ENCODE results near the gene ZNF322. TPM values are rescaled to one million over a fixed set of nuclear protein-coding genes. Genes with fewer than 3 reads are reported as not detected.
"Not testable (repeated sequence)": the region's sequence is repeated elsewhere in the genome, so short reads cannot be mapped to it uniquely, and the experiment has no call there.

The ZNF322 gene, protein sequence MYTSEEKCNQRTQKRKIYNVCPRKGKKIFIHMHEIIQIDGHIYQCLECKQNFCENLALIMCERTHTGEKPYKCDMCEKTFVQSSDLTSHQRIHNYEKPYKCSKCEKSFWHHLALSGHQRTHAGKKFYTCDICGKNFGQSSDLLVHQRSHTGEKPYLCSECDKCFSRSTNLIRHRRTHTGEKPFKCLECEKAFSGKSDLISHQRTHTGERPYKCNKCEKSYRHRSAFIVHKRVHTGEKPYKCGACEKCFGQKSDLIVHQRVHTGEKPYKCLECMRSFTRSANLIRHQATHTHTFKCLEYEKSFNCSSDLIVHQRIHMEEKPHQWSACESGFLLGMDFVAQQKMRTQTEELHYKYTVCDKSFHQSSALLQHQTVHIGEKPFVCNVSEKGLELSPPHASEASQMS
- 25.1 and 27.1 TPM in 2 replicates for total RNA-seq (2022)
- percentile 80 among the genes with signal in this experiment for Bru-seq, nascent RNA
- percentile 57 among the genes with signal in this experiment for BruChase-seq, experiment 1, labeled RNA remaining after a 6-hour chase
- BruChase-seq, experiment 2, labeled RNA remaining after a 2-hour chase, result percentile 71 among the genes with signal in this experiment
- long read RNA-seq, full-length matches to known transcripts, result 16 of 40 reads
- long read RNA-seq, partial matches to known transcripts, result 1 of 40 reads
- long read RNA-seq, other reads (novel, unspliced or antisense), result 23 of 40 reads

DNA sequence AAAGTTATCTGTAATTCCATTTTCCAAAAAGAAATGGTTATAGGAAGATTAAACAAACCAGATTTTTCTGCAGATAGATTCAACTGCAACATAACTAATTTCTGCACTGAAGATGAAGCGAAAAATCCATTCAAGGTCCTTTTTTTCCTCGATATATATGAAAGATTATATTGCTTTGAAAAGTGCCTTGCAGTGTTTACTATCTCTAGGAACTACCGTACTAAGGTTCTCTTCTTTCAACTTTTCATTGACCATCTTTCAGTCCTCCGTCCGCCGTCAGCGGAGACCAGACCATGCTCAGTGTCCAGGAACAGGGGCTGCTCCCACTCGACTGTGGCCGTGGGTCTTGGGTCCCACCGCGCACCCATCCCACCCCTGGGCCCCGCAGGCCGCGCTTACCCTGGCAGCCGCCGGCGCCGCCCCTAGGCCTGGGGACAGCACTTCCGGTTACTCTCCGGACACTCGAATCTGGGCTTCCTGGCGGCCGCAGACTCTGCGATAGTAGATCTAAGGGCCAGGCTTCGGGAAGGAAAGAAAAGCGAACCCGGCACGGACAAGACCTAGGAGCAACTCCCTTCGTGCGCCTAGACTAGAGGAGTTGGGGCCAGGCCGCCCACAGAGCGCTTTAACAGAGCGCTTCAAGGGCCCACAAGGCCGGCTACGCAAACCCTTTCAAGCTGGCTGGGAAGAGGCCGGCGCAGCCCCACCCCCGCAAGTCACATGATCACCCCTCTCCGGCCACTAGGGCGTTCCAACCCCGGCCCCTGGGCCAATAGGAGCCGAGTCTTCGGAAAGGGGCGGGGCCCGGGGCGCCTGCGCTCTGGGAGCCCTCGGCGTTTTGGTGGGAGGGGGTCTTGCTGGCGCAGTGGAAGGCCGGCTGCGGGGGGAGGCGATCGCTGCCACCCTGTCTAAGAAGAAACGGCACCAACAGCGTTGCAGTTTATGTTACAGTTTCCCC lies at the start of gene ZNF322:
TSS of gene ZNF322 (minus strand) at position 705 of the 958 bp plus-strand sequence. CDS start 21,193 bp downstream, outside the sequence.
- peaks cover 26% of the 10 kb centered on the region for H3K27me3 Mint-ChIP-seq (ENCODE audit: unreplicated experiment)
- H3K36me3 Mint-ChIP-seq (ENCODE audit: insufficient read depth, unreplicated experiment), result peaks cover 31% of the 10 kb centered on the region
- intact Hi-C loops (cut with micrococcal nuclease; ENCODE audit: unreplicated experiment), result no loop called here
- BruUV-seq (replicated peaks), result no TSS peak
- H3K4me3 Mint-ChIP-seq (ENCODE audit: low read depth, unreplicated experiment), result peak within 1 kb of the TSS; percentile 78
- peaks cover 9% of the 10 kb centered on the region for H3K4me1 Mint-ChIP-seq (ENCODE audit: low read depth, unreplicated experiment)
- H3K9me3 Mint-ChIP-seq (ENCODE audit: low read depth, unreplicated experiment), result peaks cover 12% of the 10 kb centered on the region
- DNase-seq, result peak; percentile 98
- CTCF ChIA-PET, result interaction anchor here (0.6 kb wide), 1 partner anchor 51 kb away, joined by 3 read pairs; no protein-coding TSS in a partner anchor
- H3K27ac Mint-ChIP-seq (ENCODE audit: unreplicated experiment), result peak within 1 kb of the TSS; percentile 40
- TF ChIP-seq, protein P1, sequence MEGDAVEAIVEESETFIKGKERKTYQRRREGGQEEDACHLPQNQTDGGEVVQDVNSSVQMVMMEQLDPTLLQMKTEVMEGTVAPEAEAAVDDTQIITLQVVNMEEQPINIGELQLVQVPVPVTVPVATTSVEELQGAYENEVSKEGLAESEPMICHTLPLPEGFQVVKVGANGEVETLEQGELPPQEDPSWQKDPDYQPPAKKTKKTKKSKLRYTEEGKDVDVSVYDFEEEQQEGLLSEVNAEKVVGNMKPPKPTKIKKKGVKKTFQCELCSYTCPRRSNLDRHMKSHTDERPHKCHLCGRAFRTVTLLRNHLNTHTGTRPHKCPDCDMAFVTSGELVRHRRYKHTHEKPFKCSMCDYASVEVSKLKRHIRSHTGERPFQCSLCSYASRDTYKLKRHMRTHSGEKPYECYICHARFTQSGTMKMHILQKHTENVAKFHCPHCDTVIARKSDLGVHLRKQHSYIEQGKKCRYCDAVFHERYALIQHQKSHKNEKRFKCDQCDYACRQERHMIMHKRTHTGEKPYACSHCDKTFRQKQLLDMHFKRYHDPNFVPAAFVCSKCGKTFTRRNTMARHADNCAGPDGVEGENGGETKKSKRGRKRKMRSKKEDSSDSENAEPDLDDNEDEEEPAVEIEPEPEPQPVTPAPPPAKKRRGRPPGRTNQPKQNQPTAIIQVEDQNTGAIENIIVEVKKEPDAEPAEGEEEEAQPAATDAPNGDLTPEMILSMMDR (IDR thresholded peaks at IDR 0.05; ENCODE audit: unreplicated experiment), result no peak

DNA sequence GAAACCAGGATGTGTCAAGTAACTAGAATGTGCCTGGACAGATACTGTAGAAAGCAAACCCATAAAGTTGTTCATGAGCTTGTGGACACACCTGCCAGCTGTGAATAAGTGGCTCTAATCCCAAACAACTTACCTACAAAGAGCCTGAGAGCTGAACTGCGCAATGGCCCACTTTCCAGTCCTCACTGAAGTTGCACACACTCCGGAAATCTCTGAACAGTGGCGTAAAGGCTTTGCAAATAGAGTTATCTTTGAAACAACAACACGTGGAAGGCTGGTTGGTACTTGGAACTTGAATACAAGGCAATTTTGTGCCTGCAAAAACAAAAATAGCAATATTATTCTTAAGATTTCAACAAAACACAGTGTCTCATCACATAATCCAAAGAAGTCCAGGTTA lies 46.2 kb upstream of the ZNF322 start:
- H3K27ac Mint-ChIP-seq (ENCODE audit: unreplicated experiment); intact Hi-C loops (cut with micrococcal nuclease; ENCODE audit: unreplicated experiment); DNase-seq; BruUV-seq (replicated peaks); H3K4me1 Mint-ChIP-seq (ENCODE audit: low read depth, unreplicated experiment); CTCF ChIA-PET; H3K9me3 Mint-ChIP-seq (ENCODE audit: low read depth, unreplicated experiment); H3K4me3 Mint-ChIP-seq (ENCODE audit: low read depth, unreplicated experiment); H3K27me3 Mint-ChIP-seq (ENCODE audit: unreplicated experiment); H3K36me3 Mint-ChIP-seq (ENCODE audit: insufficient read depth, unreplicated experiment): not testable (repeated sequence)

DNA sequence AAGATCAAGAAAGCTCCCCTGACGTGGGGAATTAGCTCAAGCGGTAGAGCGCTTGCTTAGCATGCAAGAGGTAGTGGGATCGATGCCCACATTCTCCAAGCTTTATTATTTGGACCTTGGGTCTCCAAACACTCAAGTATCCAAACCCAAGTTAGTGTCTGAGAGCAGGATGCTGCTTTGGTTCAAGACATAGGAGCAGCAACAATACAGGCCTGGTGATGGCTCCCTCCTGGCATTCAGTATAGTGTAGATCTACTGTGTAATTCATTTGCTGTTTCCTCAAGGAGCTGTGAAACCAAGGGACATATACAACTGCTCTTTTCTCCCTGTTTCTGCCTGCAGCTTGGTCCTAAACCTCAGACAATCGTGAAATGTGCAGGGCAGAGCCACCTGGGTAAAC lies 45.8 kb upstream of the ZNF322 start:
- H3K36me3 Mint-ChIP-seq (ENCODE audit: insufficient read depth, unreplicated experiment); H3K4me1 Mint-ChIP-seq (ENCODE audit: low read depth, unreplicated experiment); H3K27ac Mint-ChIP-seq (ENCODE audit: unreplicated experiment); BruUV-seq (replicated peaks); H3K27me3 Mint-ChIP-seq (ENCODE audit: unreplicated experiment); H3K9me3 Mint-ChIP-seq (ENCODE audit: low read depth, unreplicated experiment); DNase-seq; CTCF ChIA-PET; H3K4me3 Mint-ChIP-seq (ENCODE audit: low read depth, unreplicated experiment); intact Hi-C loops (cut with micrococcal nuclease; ENCODE audit: unreplicated experiment): not testable (repeated sequence)

DNA sequence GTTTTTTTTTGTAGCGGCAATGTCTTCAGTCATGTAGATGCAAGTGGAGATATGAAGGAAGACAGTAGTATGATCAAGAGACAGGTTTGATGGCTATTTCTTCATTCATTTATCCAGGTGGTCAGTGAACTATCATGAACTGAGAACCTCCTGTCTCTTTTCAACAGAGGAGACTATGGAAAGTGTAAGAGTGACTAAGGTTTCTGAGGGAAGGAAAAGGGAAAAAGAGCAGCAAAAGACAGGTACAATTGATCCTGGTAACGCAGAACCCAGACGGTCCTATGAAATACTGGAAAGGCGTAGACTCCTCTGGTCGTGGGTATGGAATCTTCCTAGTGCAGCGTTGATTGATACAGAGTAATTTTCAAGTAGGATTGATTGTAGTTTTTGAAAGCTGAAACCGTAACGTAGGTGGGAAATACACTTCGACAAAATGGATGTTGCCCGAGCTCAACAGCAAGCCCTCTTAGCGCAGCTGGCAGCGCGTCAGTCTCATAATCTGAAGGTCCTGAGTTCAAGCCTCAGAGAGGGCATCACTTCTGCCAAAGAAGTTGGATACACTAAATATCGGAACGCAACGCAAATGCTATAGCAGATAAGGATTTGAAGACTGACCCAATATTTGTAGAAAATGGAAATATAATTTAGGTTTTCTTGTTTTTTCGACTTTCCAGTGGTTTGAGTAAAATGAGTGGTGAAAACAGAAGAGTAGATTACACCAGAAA lies 41.6 kb upstream of the ZNF322 start:
- H3K4me3 Mint-ChIP-seq (ENCODE audit: low read depth, unreplicated experiment); CTCF ChIA-PET; DNase-seq; BruUV-seq (replicated peaks); H3K9me3 Mint-ChIP-seq (ENCODE audit: low read depth, unreplicated experiment); H3K36me3 Mint-ChIP-seq (ENCODE audit: insufficient read depth, unreplicated experiment); H3K27ac Mint-ChIP-seq (ENCODE audit: unreplicated experiment); intact Hi-C loops (cut with micrococcal nuclease; ENCODE audit: unreplicated experiment); H3K27me3 Mint-ChIP-seq (ENCODE audit: unreplicated experiment); H3K4me1 Mint-ChIP-seq (ENCODE audit: low read depth, unreplicated experiment): not testable (repeated sequence)

DNA sequence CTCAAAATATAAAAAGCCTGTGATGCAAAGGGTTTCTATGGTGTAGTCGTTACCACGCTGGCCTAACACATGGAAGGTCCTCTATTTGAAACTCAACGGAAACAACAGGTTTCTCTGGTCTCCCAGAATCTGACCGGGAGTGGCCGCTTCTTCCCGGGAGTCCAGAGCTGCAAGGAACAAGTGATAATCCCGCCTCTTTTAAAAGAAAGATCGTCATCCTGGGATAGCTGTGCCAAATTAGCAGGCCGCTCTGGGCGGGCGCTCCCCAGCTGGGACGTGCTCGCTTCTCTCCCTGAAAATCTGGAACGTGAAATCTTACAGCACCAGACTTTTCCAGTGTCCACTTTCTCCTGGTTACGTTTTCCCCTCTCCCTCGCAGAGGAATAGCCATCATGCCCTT lies 38.0 kb upstream of the ZNF322 start:
- H3K27me3 Mint-ChIP-seq (ENCODE audit: unreplicated experiment); BruUV-seq (replicated peaks); H3K9me3 Mint-ChIP-seq (ENCODE audit: low read depth, unreplicated experiment); H3K4me1 Mint-ChIP-seq (ENCODE audit: low read depth, unreplicated experiment); CTCF ChIA-PET; H3K4me3 Mint-ChIP-seq (ENCODE audit: low read depth, unreplicated experiment); H3K36me3 Mint-ChIP-seq (ENCODE audit: insufficient read depth, unreplicated experiment); intact Hi-C loops (cut with micrococcal nuclease; ENCODE audit: unreplicated experiment); DNase-seq; H3K27ac Mint-ChIP-seq (ENCODE audit: unreplicated experiment): not testable (repeated sequence)

DNA sequence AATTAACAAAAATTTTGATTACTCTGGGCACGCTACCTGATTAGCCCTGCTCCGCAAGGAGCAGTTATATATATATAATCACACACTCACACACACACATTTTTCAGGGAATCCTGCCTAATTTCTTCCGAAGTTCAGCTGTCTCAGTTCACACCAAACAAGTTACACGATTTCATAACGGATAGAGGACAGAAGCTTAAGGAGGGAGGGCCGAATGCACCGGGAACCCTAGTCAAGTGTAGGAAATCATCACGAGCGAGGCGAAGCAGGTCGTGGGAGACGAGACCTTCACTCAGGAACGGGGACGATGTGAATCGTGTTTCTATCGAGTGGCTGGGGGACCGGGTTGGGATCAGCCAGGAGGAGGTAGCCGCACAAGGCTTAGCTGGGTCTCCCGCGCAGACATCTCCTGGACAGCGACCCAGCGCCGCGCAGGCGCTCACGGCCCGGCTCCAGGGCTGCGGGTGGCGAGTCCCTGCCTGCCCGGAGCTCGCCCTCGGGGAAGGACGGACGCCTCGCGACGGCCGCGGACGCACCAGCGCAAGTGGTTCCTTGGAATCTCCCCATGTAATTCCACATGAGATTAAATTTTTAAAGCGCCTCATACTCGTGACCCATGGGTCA lies 29.9 kb upstream of the ZNF322 start:
- intact Hi-C loops (cut with micrococcal nuclease; ENCODE audit: unreplicated experiment); DNase-seq; H3K27ac Mint-ChIP-seq (ENCODE audit: unreplicated experiment); H3K9me3 Mint-ChIP-seq (ENCODE audit: low read depth, unreplicated experiment); H3K4me3 Mint-ChIP-seq (ENCODE audit: low read depth, unreplicated experiment); H3K36me3 Mint-ChIP-seq (ENCODE audit: insufficient read depth, unreplicated experiment); H3K4me1 Mint-ChIP-seq (ENCODE audit: low read depth, unreplicated experiment); CTCF ChIA-PET; H3K27me3 Mint-ChIP-seq (ENCODE audit: unreplicated experiment); BruUV-seq (replicated peaks): not testable (repeated sequence)

DNA sequence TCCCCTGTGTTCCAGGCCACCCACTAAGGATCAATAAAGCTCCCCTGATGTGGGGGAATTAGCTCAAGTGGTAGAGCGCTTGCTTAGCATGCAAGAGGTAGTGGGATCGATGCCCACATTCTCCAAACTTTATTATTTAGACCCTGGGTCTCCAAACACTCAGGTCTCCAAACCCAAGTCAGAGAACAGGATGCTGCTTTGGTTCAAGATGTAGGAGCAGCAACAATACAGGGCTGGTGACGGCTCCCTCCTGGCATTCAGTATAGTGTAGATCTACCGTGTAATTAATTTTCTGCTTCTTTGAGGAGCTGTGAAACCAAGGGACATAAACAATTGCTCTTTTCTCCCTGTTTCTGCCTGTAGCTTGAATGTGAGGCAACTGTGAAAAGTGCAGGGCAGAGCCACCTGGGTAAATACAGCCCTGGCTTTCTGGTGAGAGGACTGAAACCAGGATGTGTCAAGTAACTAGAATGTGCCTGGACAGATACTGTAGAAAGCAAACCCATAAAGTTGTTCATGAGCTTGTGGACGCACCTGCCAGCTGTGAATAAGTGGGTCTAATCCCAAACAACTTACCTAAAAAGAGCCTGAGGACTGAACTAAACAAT lies 23.0 kb upstream of the ZNF322 start:
- DNase-seq; H3K4me3 Mint-ChIP-seq (ENCODE audit: low read depth, unreplicated experiment); H3K9me3 Mint-ChIP-seq (ENCODE audit: low read depth, unreplicated experiment); H3K27ac Mint-ChIP-seq (ENCODE audit: unreplicated experiment); H3K36me3 Mint-ChIP-seq (ENCODE audit: insufficient read depth, unreplicated experiment); H3K4me1 Mint-ChIP-seq (ENCODE audit: low read depth, unreplicated experiment); CTCF ChIA-PET; BruUV-seq (replicated peaks); intact Hi-C loops (cut with micrococcal nuclease; ENCODE audit: unreplicated experiment); H3K27me3 Mint-ChIP-seq (ENCODE audit: unreplicated experiment): not testable (repeated sequence)

DNA sequence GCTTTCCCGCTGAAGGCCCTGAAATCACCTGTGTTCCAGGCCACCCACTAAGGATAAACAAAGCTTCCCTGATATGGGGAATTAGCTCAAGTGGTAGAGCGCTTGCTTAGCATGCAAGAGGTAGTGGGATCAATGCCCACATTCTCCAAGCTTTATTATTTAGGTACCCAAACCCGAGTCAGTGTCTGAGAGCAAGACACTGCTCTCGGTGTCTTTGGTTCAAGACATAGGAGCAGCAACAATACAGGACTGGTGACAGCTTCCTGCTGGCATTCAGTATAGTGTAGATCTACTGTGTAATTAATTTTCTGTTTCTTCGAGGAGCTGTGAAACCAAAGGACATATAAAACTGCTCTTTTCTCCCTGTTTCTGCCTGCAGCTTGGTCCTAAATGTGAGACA lies 13.7 kb upstream of the ZNF322 start:
- H3K27ac Mint-ChIP-seq (ENCODE audit: unreplicated experiment); intact Hi-C loops (cut with micrococcal nuclease; ENCODE audit: unreplicated experiment); H3K4me1 Mint-ChIP-seq (ENCODE audit: low read depth, unreplicated experiment); H3K9me3 Mint-ChIP-seq (ENCODE audit: low read depth, unreplicated experiment); BruUV-seq (replicated peaks); DNase-seq; H3K36me3 Mint-ChIP-seq (ENCODE audit: insufficient read depth, unreplicated experiment); CTCF ChIA-PET; H3K4me3 Mint-ChIP-seq (ENCODE audit: low read depth, unreplicated experiment); H3K27me3 Mint-ChIP-seq (ENCODE audit: unreplicated experiment): not testable (repeated sequence)

Data from Calu3 (cell line).